Neural cell (in vitro differentiated cells): Measurements from ENCODE around the gene MLLT1.

ENCODE experiments used
- EP300 ChIP-seq: fragments of 450-650 bp; conservative IDR thresholded peaks from 2 replicates; pipeline ENCODE4 v1.6.1; 2014; ENCODE audit warnings: antibody characterized with exemption, mild to moderate bottlenecking, moderate library complexity; ENCODE audit not compliant: poor library complexity, severe bottlenecking
- EZH2 ChIP-seq: fragments of 200-600, 300-800 bp; shearing (Covaris generic), sonication (generic); IDR thresholded peaks from 2 replicates; pipeline ENCODE4 v1.6.1; 2014; ENCODE audit warnings: antibody characterized with exemption, low read length, borderline replicate concordance, mild to moderate bottlenecking; ENCODE audit not compliant: insufficient read depth, poor library complexity, severe bottlenecking
- MXI1 ChIP-seq: fragments of 450-650 bp; conservative IDR thresholded peaks from 2 replicates; pipeline ENCODE4 v1.6.1; 2014; ENCODE audit warnings: antibody characterized with exemption, mild to moderate bottlenecking; ENCODE audit not compliant: poor library complexity, severe bottlenecking
- POLR2AphosphoS5 ChIP-seq: IDR thresholded peaks from 2 replicates; pipeline ENCODE4 v1.6.1; 2012
- RAD21 ChIP-seq: fragments of 450-650 bp; conservative IDR thresholded peaks from 2 replicates; pipeline ENCODE4 v1.6.1; 2014; ENCODE audit warnings: antibody characterized with exemption, mild to moderate bottlenecking, moderate library complexity
- SMC3 ChIP-seq: fragments of 450-650 bp; conservative IDR thresholded peaks from 2 replicates; pipeline ENCODE4 v1.6.1; 2014; ENCODE audit warnings: antibody characterized with exemption, mild to moderate bottlenecking, moderate library complexity; ENCODE audit not compliant: poor library complexity
- TAF1 ChIP-seq: IDR thresholded peaks from 2 replicates; pipeline ENCODE4 v1.6.1; 2012; ENCODE audit warnings: low read depth
- TF ChIP-seq, protein P1 (sequence below): IDR thresholded peaks from 2 replicates; pipeline ENCODE4 v1.6.1; 2012; ENCODE audit warnings: borderline replicate concordance
- TF ChIP-seq, protein P2 (sequence below): fragments of 450-650 bp; IDR thresholded peaks from 2 replicates; pipeline ENCODE4 v1.5.1; 2014; ENCODE audit warnings: antibody characterized with exemption, mild to moderate bottlenecking, moderate library complexity; ENCODE audit not compliant: poor library complexity, severe bottlenecking

DNA sequence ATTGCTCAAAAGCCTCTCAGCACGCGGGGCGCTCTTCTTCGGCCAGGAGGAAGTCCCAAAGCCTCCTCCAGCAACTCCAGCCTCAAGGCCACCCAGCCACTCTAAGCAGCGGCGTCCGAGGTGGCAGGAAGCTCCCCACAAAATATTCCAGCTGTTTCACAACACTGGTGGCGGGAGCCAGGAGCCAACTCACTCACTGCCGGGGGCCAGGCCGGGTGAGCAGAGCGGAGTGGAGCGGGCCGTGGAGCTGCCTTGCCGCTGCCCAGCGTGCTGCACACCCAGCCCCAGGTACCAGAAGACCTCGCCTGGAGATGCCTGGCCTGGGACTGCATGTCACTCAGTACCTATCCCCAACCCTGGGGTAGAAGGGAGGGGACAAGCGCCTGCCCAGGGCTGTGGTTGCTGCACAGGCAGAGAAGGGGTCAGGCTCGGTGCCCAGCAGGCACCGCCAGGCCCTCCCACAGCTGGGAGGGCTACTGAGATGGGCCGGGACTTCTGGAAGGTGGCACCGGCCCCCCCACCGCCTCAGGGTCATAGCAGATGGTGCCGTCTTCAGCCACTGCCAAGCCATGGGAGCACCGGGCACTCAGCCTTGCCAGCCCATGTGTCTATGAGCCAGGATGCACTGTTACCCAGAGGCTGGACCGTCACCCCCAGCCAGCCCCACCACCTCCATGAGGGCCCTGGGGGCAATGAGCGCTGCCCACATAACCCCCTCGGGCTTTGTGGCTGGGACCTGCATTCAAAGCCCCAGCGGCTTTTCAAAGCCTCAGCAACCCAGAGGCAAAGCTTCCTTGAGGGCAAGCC is 59.2 kb downstream of the MLLT1 start:
- TF ChIP-seq, protein P1, sequence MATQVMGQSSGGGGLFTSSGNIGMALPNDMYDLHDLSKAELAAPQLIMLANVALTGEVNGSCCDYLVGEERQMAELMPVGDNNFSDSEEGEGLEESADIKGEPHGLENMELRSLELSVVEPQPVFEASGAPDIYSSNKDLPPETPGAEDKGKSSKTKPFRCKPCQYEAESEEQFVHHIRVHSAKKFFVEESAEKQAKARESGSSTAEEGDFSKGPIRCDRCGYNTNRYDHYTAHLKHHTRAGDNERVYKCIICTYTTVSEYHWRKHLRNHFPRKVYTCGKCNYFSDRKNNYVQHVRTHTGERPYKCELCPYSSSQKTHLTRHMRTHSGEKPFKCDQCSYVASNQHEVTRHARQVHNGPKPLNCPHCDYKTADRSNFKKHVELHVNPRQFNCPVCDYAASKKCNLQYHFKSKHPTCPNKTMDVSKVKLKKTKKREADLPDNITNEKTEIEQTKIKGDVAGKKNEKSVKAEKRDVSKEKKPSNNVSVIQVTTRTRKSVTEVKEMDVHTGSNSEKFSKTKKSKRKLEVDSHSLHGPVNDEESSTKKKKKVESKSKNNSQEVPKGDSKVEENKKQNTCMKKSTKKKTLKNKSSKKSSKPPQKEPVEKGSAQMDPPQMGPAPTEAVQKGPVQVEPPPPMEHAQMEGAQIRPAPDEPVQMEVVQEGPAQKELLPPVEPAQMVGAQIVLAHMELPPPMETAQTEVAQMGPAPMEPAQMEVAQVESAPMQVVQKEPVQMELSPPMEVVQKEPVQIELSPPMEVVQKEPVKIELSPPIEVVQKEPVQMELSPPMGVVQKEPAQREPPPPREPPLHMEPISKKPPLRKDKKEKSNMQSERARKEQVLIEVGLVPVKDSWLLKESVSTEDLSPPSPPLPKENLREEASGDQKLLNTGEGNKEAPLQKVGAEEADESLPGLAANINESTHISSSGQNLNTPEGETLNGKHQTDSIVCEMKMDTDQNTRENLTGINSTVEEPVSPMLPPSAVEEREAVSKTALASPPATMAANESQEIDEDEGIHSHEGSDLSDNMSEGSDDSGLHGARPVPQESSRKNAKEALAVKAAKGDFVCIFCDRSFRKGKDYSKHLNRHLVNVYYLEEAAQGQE: no peak
- TF ChIP-seq, protein P2, sequence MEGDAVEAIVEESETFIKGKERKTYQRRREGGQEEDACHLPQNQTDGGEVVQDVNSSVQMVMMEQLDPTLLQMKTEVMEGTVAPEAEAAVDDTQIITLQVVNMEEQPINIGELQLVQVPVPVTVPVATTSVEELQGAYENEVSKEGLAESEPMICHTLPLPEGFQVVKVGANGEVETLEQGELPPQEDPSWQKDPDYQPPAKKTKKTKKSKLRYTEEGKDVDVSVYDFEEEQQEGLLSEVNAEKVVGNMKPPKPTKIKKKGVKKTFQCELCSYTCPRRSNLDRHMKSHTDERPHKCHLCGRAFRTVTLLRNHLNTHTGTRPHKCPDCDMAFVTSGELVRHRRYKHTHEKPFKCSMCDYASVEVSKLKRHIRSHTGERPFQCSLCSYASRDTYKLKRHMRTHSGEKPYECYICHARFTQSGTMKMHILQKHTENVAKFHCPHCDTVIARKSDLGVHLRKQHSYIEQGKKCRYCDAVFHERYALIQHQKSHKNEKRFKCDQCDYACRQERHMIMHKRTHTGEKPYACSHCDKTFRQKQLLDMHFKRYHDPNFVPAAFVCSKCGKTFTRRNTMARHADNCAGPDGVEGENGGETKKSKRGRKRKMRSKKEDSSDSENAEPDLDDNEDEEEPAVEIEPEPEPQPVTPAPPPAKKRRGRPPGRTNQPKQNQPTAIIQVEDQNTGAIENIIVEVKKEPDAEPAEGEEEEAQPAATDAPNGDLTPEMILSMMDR: no peak
- TF ChIP-seq EP300 (no peak), RAD21 (no peak), EZH2 (no peak), MXI1 (no peak), TAF1 (no peak), POLR2AphosphoS5 (no peak), SMC3 (no peak)
